H1 (cell line): ENCODE data around the gene COX19. TPM values are rescaled to one million over a fixed set of nuclear protein-coding genes. Genes with fewer than 3 reads are reported as not detected.

Experiments
- CTCF ChIA-PET: fragments of 300-600 bp; sonication (Branson Sonifier 250); formaldehyde crosslinking; loops from one replicate; lab custom pipeline; 2021; ENCODE audit not compliant: partially characterized antibody; lab: Charles Lee
- POLR2A ChIA-PET: fragments of 300-600 bp; sonication (Branson Sonifier 250); formaldehyde crosslinking; loops from one replicate; lab custom pipeline; 2021; ENCODE audit warnings: inconsistent platforms; ENCODE audit not compliant: partially characterized antibody; lab: Charles Lee
- DNase-seq, 2 experiments: peaks; one replicate each; pipeline versions ENCODE4 v3.0.0 to v3.0.0-alpha.2; 2010 to 2022; ENCODE audit warnings: low spot score in 2 of 2, low read depth in 1 of 2, mixed read lengths in 1 of 2
- FAIRE-seq: peaks from 2 replicates; lab custom pipeline; 2011; peaks lifted over from hg19 to GRCh38; lab: Jason Lieb, UNC
- H2AFZ ChIP-seq: 2 replicates; pipeline ENCODE4 v1.8.1; 2012; ENCODE audit warnings: low read length, inconsistent platforms
- H2AK5ac ChIP-seq: 2 replicates; pipeline ENCODE4 v1.6.1; 2013; ENCODE audit warnings: low read depth, low read length
- H2BK120ac ChIP-seq: replicated peaks from 2 replicates; pipeline ENCODE3; 2013; ENCODE audit warnings: low read depth, low read length, inconsistent platforms
- H2BK12ac ChIP-seq: 2 replicates; pipeline ENCODE4 v1.6.1; 2013; ENCODE audit warnings: low read depth, low read length
- H2BK15ac ChIP-seq: 2 replicates; pipeline ENCODE4 v1.6.1; 2013; ENCODE audit warnings: low read length
- H2BK20ac ChIP-seq: 2 replicates; pipeline ENCODE4 v1.6.1; 2013; ENCODE audit warnings: low read length
- H2BK5ac ChIP-seq: 2 replicates; pipeline ENCODE4 v1.6.1; 2013; ENCODE audit warnings: low read depth, low read length
- H3K14ac ChIP-seq: 2 replicates; pipeline ENCODE4 v1.6.1; 2013; ENCODE audit warnings: inconsistent platforms; ENCODE audit not compliant: insufficient read length
- H3K18ac ChIP-seq: 2 replicates; pipeline ENCODE4 v1.6.1; 2013; ENCODE audit warnings: low read length; ENCODE audit errors: extremely low read depth
- H3K23ac ChIP-seq: 2 replicates; pipeline ENCODE4 v1.6.1; 2013; ENCODE audit warnings: inconsistent platforms; ENCODE audit not compliant: insufficient read length
- H3K23me2 ChIP-seq: 2 replicates; pipeline ENCODE4 v1.6.1; 2013; ENCODE audit warnings: low read depth, low read length
- H3K27ac ChIP-seq: 2 replicates; pipeline ENCODE4 v1.6.1; 2011; ENCODE audit warnings: low read depth, low read length, inconsistent platforms
- H3K27me3 ChIP-seq, 4 experiments: replicated peaks in 1 of 4; 1 replicate in 1 of 4; 2 replicates in 3 of 4; pipeline versions ENCODE4 v1.6.1 to v1.8.1; 2011 to 2013; ENCODE audit warnings: low read length in 3 of 4, mild to moderate bottlenecking in 3 of 4, inconsistent platforms in 2 of 4, mixed read lengths in 2 of 4, moderate library complexity in 1 of 4; ENCODE audit not compliant: control insufficient read depth in 3 of 4, insufficient read depth in 3 of 4; ENCODE audit errors: extremely low read depth in 1 of 4
- H3K36me3 ChIP-seq, 4 experiments: 2 replicates each; pipeline versions ENCODE4 v1.6.1 to v1.8.1; 2011 to 2013; ENCODE audit warnings: mild to moderate bottlenecking in 4 of 4, low read length in 3 of 4, moderate library complexity in 2 of 4, control low read depth in 1 of 4, inconsistent platforms in 1 of 4; ENCODE audit not compliant: insufficient read depth in 4 of 4, control insufficient read depth in 2 of 4
- H3K4ac ChIP-seq: replicated peaks from 2 replicates; pipeline ENCODE3; 2013; ENCODE audit warnings: low read length, low read depth, mixed read lengths, inconsistent platforms; ENCODE audit not compliant: insufficient read length
- H3K4me1 ChIP-seq, 4 experiments: replicated peaks in 1 of 4; 1 replicate in 1 of 4; 2 replicates in 3 of 4; pipeline versions ENCODE4 v1.6.1 to v1.8.1; 2011 to 2013; ENCODE audit warnings: low read length in 3 of 4, inconsistent platforms in 2 of 4, mixed read lengths in 1 of 4; ENCODE audit not compliant: insufficient read depth in 4 of 4, control insufficient read depth in 3 of 4
- H3K4me2 ChIP-seq, 2 experiments: 2 replicates each; pipeline versions ENCODE4 v1.6.1 to v1.8.1; 2011 to 2013; ENCODE audit warnings: low read depth in 2 of 2, low read length in 2 of 2, control low read depth in 1 of 2, inconsistent platforms in 1 of 2, mild to moderate bottlenecking in 1 of 2; ENCODE audit not compliant: insufficient read depth in 1 of 2
- H3K4me3 ChIP-seq, 4 experiments: fragments of 200-600, 300-600 bp in 1 of 4; sonication (generic), shearing (Covaris generic), sonication (Bioruptor Twin) in 1 of 4; 2 replicates each; pipeline versions ENCODE4 v1.5.1 to v1.8.1; 2011 to 2016; ENCODE audit warnings: low read length in 4 of 4, low read depth in 3 of 4, control low read depth in 2 of 4, inconsistent platforms in 2 of 4, mild to moderate bottlenecking in 2 of 4, mixed read lengths in 1 of 4, moderate library complexity in 1 of 4; ENCODE audit not compliant: insufficient read depth in 2 of 4; ENCODE audit errors: extremely low read depth in 1 of 4
- H3K56ac ChIP-seq: replicated peaks from 2 replicates; pipeline ENCODE3; 2013; ENCODE audit warnings: low read depth, mild to moderate bottlenecking, mixed read lengths, low read length, inconsistent platforms; ENCODE audit not compliant: insufficient read length
- H3K79me1 ChIP-seq: 2 replicates; pipeline ENCODE4 v1.6.1; 2013; ENCODE audit warnings: low read depth, low read length, control low read depth
- H3K79me2 ChIP-seq, 2 experiments: 2 replicates each; pipeline versions ENCODE4 v1.6.1 to v1.8.1; 2012 to 2013; ENCODE audit warnings: low read length in 2 of 2, mild to moderate bottlenecking in 2 of 2, inconsistent platforms in 1 of 2; ENCODE audit not compliant: insufficient read depth in 2 of 2, control insufficient read depth in 1 of 2
- H3K9ac ChIP-seq, 4 experiments: replicated peaks in 1 of 4; 1 replicate in 1 of 4; 2 replicates in 3 of 4; pipeline versions ENCODE4 v1.6.1 to v1.8.1; 2011 to 2013; ENCODE audit warnings: low read depth in 3 of 4, low read length in 3 of 4, control low read depth in 2 of 4, mild to moderate bottlenecking in 2 of 4, moderate library complexity in 2 of 4, inconsistent platforms in 1 of 4; ENCODE audit errors: extremely low read depth in 1 of 4
- H3K9me3 ChIP-seq, 2 experiments: 2 replicates each; pipeline versions ENCODE4 v1.6.1 to v1.8.1; 2012 to 2013; ENCODE audit warnings: mild to moderate bottlenecking in 2 of 2, moderate library complexity in 2 of 2, control low read depth in 1 of 2, inconsistent platforms in 1 of 2, low read depth in 1 of 2, low read length in 1 of 2, mixed read lengths in 1 of 2; ENCODE audit not compliant: insufficient read depth in 2 of 2
- H4K20me1 ChIP-seq, 2 experiments: replicated peaks in 1 of 2; 2 replicates each; pipeline versions ENCODE3 to v1.8.1; 2011 to 2013; ENCODE audit warnings: inconsistent platforms in 2 of 2, low read length in 2 of 2, mild to moderate bottlenecking in 1 of 2; ENCODE audit not compliant: insufficient read depth in 2 of 2, control insufficient read depth in 1 of 2
- H4K5ac ChIP-seq: 2 replicates; pipeline ENCODE4 v1.6.1; 2013; ENCODE audit warnings: low read length, low read depth, mixed read lengths, inconsistent platforms; ENCODE audit not compliant: insufficient read length
- H4K8ac ChIP-seq: 2 replicates; pipeline ENCODE4 v1.8.0; 2013; ENCODE audit warnings: mild to moderate bottlenecking, moderate library complexity, low read length, inconsistent platforms; ENCODE audit not compliant: insufficient read depth; ENCODE audit errors: extremely low read depth
- H4K91ac ChIP-seq: replicated peaks from 2 replicates; pipeline ENCODE3; 2013; ENCODE audit warnings: low read length, mixed read lengths, inconsistent platforms; ENCODE audit not compliant: insufficient read length
- ATF2 ChIP-seq: IDR thresholded peaks from 2 replicates; pipeline ENCODE4 v1.6.1; 2012; ENCODE audit warnings: low read length, inconsistent platforms
- CREB1 ChIP-seq: IDR thresholded peaks from 2 replicates; pipeline ENCODE4 v1.6.1; 2012; ENCODE audit warnings: inconsistent platforms
- GABPA ChIP-seq: IDR thresholded peaks from 2 replicates; pipeline ENCODE4 v1.6.1; 2011; ENCODE audit warnings: mild to moderate bottlenecking, low read length, moderate library complexity, borderline replicate concordance; ENCODE audit not compliant: insufficient read depth
- KDM4A ChIP-seq: IDR thresholded peaks from one replicate; pipeline ENCODE4 v1.7.1; 2012; ENCODE audit warnings: low read depth, mild to moderate bottlenecking, moderate library complexity, low read length, inconsistent platforms; ENCODE audit not compliant: severe bottlenecking
- NRF1 ChIP-seq: IDR thresholded peaks from 2 replicates; pipeline ENCODE4 v1.6.1; 2011; ENCODE audit warnings: mild to moderate bottlenecking, low read depth, low read length, improper control_type of control experiment
- WGBS, 2 experiments: shearing (Covaris generic) in 1 of 2; methylation state at CpG; one replicate each; pipeline versions ENCODE4 v1.1.6 to v1.1.7; 2013 to 2015; ENCODE audit warnings: low lambda C conversion rate in 2 of 2, mixed read lengths in 2 of 2, inconsistent platforms in 1 of 2, low coverage in 1 of 2, missing lambda C conversion rate in 1 of 2; ENCODE audit not compliant: insufficient replicate concordance in 2 of 2, insufficient coverage in 1 of 2, insufficient read length in 1 of 2; ENCODE audit errors: extremely low coverage in 1 of 2, missing lambda C conversion rate in 1 of 2; 5-methylcytosine and 5-hydroxymethylcytosine counted together
- long read RNA-seq, 2 experiments: library from RNA in 1 of 2; library from capped mRNA in 1 of 2; stranded (forward); transcript quantifications; one replicate each; pipeline ENCODE4 v2.0.0, GENCODE V29; 2021; ENCODE audit warnings: inconsistent platforms in 1 of 2
- polyA minus RNA-seq, 3 experiments: library from RNA; depleted of rRNA, polyadenylated mRNA; stranded (reverse); fragments of >200 nt; gene quantifications; 1 replicate in 2 of 3; 2 replicates in 1 of 3; pipeline ENCODE4 v1.2.3, GENCODE V29; 2011
- polyA plus RNA-seq, 7 experiments: library from polyadenylated mRNA; depleted of rRNA in 3 of 7; stranded (reverse) in 5 of 7; unstranded in 2 of 7; fragments of >200 nt in 5 of 7; fragments of 200-250 nt in 2 of 7; gene quantifications; 1 replicate in 5 of 7; 2 replicates in 1 of 7; 4 replicates in 1 of 7; pipeline versions ENCODE4 v1.2.1 to v1.2.3, GENCODE V29; 2011 to 2013; ENCODE audit warnings: missing spikeins in 2 of 7, mixed read lengths in 2 of 7
- total RNA-seq: library from RNA; stranded (reverse); fragmentation: NEBNext Ultra II Directional; extraction: Animal tissue kit (Norgen Biotek cat#: 25700); gene quantifications from 2 replicates; pipeline ENCODE4 v1.2.1, GENCODE V29; 2021

Gene COX19, protein sequence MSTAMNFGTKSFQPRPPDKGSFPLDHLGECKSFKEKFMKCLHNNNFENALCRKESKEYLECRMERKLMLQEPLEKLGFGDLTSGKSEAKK
- total RNA-seq (7.9 and 9.0 TPM in 2 replicates), polyA plus RNA-seq (2011; rRNA removed) (3.9 and 5.8 TPM in 2 replicates), polyA minus RNA-seq (2011; rRNA and poly(A)+ RNA removed) (4.2 and 7.6 TPM in 2 replicates)
- polyA plus RNA-seq (2011; cell fraction: cytosol; rRNA removed): 5.7 TPM
- 8.0 TPM for polyA plus RNA-seq (2011; cell fraction: nucleus; rRNA removed)
- 5.4 to 7.9 TPM (median 6.1 TPM) in 4 replicates for polyA plus RNA-seq (2012, experiment 1 of 2)
- 3.6 TPM for polyA plus RNA-seq (2012, experiment 2 of 2)
- polyA plus RNA-seq (2013, experiment 1 of 2): 7.3 TPM
- 7.1 TPM for polyA plus RNA-seq (2013, experiment 2 of 2)
- polyA minus RNA-seq (2011; cell fraction: cytosol; rRNA and poly(A)+ RNA removed): 3.3 TPM
- 13.6 TPM for polyA minus RNA-seq (2011; cell fraction: nucleus; rRNA and poly(A)+ RNA removed)
- long read RNA-seq, experiment 1, transcript COX19-201 (3 exons, 3,666 nt): major isoform, 6 of 10 reads
- long read RNA-seq, experiment 1, partial matches to known transcripts: 2 of 10 reads
- long read RNA-seq, experiment 1, other reads (novel, unspliced or antisense): 2 of 10 reads
- long read RNA-seq, experiment 2, transcript COX19-201 (3 exons, 3,666 nt): major isoform, 9 of 10 reads
- long read RNA-seq, experiment 2, partial matches to known transcripts: 0 of 10 reads
- long read RNA-seq, experiment 2, other reads (novel, unspliced or antisense): 1 of 10 reads

DNA sequence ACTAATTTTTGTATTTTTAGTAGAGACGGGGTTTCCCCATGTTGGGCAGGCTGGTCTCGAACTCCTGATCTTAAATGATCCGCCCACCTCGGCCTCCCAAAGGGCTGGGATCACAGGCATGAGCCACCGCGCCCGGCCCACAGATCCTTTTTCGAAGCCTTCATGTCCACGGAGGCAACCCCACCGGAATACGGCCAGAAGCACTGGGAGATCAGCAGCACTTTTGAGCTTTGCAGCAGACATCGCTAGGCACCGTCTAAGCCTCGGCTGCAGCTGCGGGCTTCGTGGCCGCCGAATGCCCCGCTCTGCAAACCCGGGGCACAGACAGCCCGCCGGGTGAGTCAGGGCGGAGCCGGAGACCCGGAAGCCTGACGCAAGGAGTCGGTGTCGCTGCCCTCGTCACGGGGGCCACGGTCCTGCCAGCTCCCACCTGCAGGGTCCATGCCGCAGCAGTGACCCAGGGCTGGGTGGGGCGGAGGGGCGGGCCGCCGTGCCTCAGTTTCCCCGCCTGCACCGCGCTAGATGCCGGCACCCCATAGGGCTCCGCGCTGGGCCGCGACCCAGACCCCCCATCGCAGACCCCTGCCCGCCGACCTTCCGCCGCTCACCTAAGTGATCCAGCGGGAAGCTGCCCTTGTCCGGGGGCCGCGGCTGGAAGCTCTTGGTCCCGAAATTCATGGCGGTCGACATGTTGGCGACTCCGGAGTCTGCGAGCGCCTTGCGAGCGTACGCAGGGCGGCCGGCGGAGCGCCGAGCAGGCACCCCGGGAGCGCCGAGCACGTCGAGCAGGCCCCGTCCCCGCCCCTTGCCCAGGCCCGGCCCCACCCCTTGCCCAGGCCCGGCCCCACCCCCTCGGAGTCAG lies at the start of gene COX19:
Gene COX19, minus strand, starts transcription at position 730 of the 862 bp plus-strand sequence. Its CDS starts 40 bp downstream, at position 690.
- Histone ChIP-seq H3K56ac (peak within 1 kb of the TSS; percentile 92), H3K27me3 (no peaks in the 10 kb centered on the region), H3K27ac (peak within 1 kb of the TSS; percentile 70; the same call in 1 of the 2 replicates), H2AFZ (no peak within 1 kb of the TSS; the same call in 1 of the 2 replicates), H3K4me3 (peak within 1 kb of the TSS; percentile 67 to 89 (median 83)), H4K91ac (peak within 1 kb of the TSS; percentile 54), H3K4me1 (peaks cover 0 to 4% (median 2%) of the 10 kb centered on the region in 4 experiments; a peak in 5 of 7 replicates), H3K79me1 (peaks cover 5% of the 10 kb centered on the region), H3K14ac (no peak within 1 kb of the TSS), H3K4ac (peak within 1 kb of the TSS; percentile 69), H2BK5ac (peak within 1 kb of the TSS; percentile 81; the same call in 1 of the 2 replicates), H3K4me2 (peak within 1 kb of the TSS; percentile 75 to 81), H3K23me2 (peaks cover 3% of the 10 kb centered on the region; the same call in 1 of the 2 replicates), H4K8ac (peak within 1 kb of the TSS; percentile 98), H3K23ac (no peak within 1 kb of the TSS), H4K20me1 (peaks cover 0 to 14% of the 10 kb centered on the region in 2 experiments), H4K5ac (peak within 1 kb of the TSS; percentile 72), H2BK12ac (no peak within 1 kb of the TSS), H2BK15ac (no peak within 1 kb of the TSS), H3K9ac (peak within 1 kb of the TSS; percentile 70 to 89 (median 74)), H3K18ac (no peak within 1 kb of the TSS; the same call in 1 of the 2 replicates), H2BK120ac (no peak within 1 kb of the TSS), H2BK20ac (no peak within 1 kb of the TSS), H3K9me3 (no peaks in the 10 kb centered on the region), H3K36me3 (peaks cover 5 to 18% (median 7%) of the 10 kb centered on the region in 4 experiments; a peak in 7 of 8 replicates), H3K79me2 (peaks cover 4 to 25% of the 10 kb centered on the region in 2 experiments; a peak in 3 of 4 replicates), H2AK5ac (no peak within 1 kb of the TSS)
- CTCF ChIA-PET: interaction anchor here (1.0 to 2.8 kb wide), 9 partner anchors 8 to 106 kb away, joined by 3 to 22 read pairs (median 4); no protein-coding TSS in a partner anchor
- POLR2A ChIA-PET: interaction anchor here (0.8 to 3.6 kb wide), 13 partner anchors 8 to 95 kb away, joined by 3 to 12 read pairs (median 6); no protein-coding TSS in a partner anchor
- FAIRE-seq (no peak), DNase-seq (peak; percentile 54 to 94)
- WGBS, 2 experiments: 2% methylated on average over 47 of the region's 78 CpGs; no CpG with 5 or more reads in 1 of the 2 experiments
- TF ChIP-seq NRF1 (no peak), GABPA (no peak), CREB1 (no peak; the same call in 1 of the 2 replicates), KDM4A (peak; percentile 94), ATF2 (0 out of 2 replicates have a peak, but pooled peaks have one; percentile 47)
